HG03558 (cell line): ENCODE measurements around the gene NXF1.

ENCODE experiments used
- ATAC-seq: cut with Tn5 transposase; IDR thresholded peaks from one replicate; pipeline ENCODE4 v1.9.1; 2021; ENCODE audit warnings: moderate number of reproducible peaks; ENCODE audit not compliant: unreplicated experiment; ENCODE audit errors: extremely low read depth

The NXF1 gene

GRCh38 chr11:62747475-62748160, 57.6 kb downstream of the NXF1 start:
- ATAC-seq = no peak
